Fibroblast of villous mesenchyme (primary cell): Measurements from ENCODE around the gene CDC42EP1. TPM values are rescaled to one million over a fixed set of nuclear protein-coding genes. Genes with fewer than 3 reads are reported as not detected.
"Not testable (repeated sequence)": the region's sequence is repeated elsewhere in the genome, so short reads cannot be mapped to it uniquely, and the experiment has no call there.

ENCODE experiments used
- DNase-seq: peaks from one replicate; pipeline ENCODE4 v3.0.0-alpha.2; 2010; ENCODE audit warnings: low read depth
- H3K4me3 ChIP-seq: 2 replicates; pipeline ENCODE4 v1.5.1; 2011; ENCODE audit warnings: low read depth, mild to moderate bottlenecking, low read length
- CTCF ChIP-seq: IDR thresholded peaks from 2 replicates; pipeline ENCODE4 v1.5.1; 2012; ENCODE audit warnings: low read depth, mild to moderate bottlenecking, low read length; ENCODE audit not compliant: insufficient read depth
- total RNA-seq: library from RNA; depleted of rRNA; stranded (reverse); fragments of >200 nt; gene quantifications from 2 replicates; pipeline ENCODE4 v1.2.3, GENCODE V29; 2012

The CDC42EP1 gene
- total RNA-seq, 1 donor: 22.9 TPM

- H3K4me3 ChIP-seq: no peak overlapping the region
- peak; percentile 97 for DNase-seq
- TF ChIP-seq CTCF: no peak
Observed at GRCh38 chr22:37546437-37547250, 13.6 kb upstream of the CDC42EP1 start.

GRCh38 chr22:37547251-37547741 lies 13.0 kb upstream of the CDC42EP1 start:
- TF ChIP-seq CTCF: no peak
- H3K4me3 ChIP-seq: no peak overlapping the region
- DNase-seq: peak; percentile 17

GRCh38 chr22:37549704-37550059 lies 10.6 kb upstream of the CDC42EP1 start:
- TF ChIP-seq CTCF: peak; percentile 40
- no peak overlapping the region for H3K4me3 ChIP-seq
- DNase-seq: peak; percentile 47

GRCh38 chr22:37550921-37551320 lies 9.4 kb upstream of the CDC42EP1 start:
- not testable (repeated sequence) for DNase-seq

GRCh38 chr22:37551981-37552380 lies 8.3 kb upstream of the CDC42EP1 start:
- TF ChIP-seq CTCF: no peak
- no peak overlapping the region for H3K4me3 ChIP-seq
- DNase-seq: no peak

More at GRCh38 chr22:37550921-37551320, 9.4 kb upstream of the CDC42EP1 start:
- not testable (repeated sequence) for H3K4me3 ChIP-seq

GRCh38 chr22:37552524-37553163 lies 7.6 kb upstream of the CDC42EP1 start:
- no peak for TF ChIP-seq CTCF
- H3K4me3 ChIP-seq: no peak overlapping the region
- peak; percentile 65 for DNase-seq

GRCh38 chr22:37553725-37554124 lies 6.6 kb upstream of the CDC42EP1 start:
- no peak for TF ChIP-seq CTCF
- no peak for DNase-seq
- no peak overlapping the region for H3K4me3 ChIP-seq
